GM12892 (cell line): Measurements from ENCODE around the gene C11orf21.

Experiments used
- POLR2A ChIP-seq: IDR thresholded peaks from 2 replicates; pipeline ENCODE4 v1.6.1; 2011; ENCODE audit warnings: low read depth, low read length, control low read depth
- POLR2AphosphoS5 ChIP-seq: IDR thresholded peaks from 2 replicates; pipeline ENCODE4 v1.6.1; 2011; ENCODE audit warnings: low read depth, low read length, control low read depth

DNA sequence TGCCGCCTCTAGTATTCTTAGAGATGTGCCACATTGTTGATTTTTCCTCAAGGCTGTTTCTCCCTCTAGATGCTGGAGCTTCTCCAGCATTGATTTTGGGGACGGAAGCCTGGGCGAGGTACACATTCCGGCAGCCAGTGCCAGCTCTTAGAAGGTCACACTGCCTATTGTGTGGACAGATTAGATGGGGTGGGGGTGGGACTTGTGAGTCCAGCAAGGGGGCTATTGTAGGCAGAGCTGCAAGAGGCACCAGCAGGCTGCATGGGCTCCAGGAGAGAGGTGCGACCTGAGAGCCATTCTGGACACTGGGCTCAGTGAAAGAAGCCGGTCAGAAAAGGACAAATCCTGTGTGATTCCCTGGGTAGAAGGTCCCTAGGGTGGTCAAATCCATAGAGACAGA, 12.4 kb downstream of the C11orf21 start:
- TF ChIP-seq POLR2A (no peak), POLR2AphosphoS5 (no peak)
